Fibroblast of skin of left quadriceps (primary cell): ENCODE data around the gene LRRK2.
A peak's percentile ranks its signal among the peaks of the same experiment; 100 is the strongest.
"Not testable (repeated sequence)": the region's sequence is repeated elsewhere in the genome, so short reads cannot be mapped to it uniquely, and the experiment has no call there.

Experiments used
- DNase-seq, 2 experiments: peaks; one replicate each; pipeline ENCODE4 v3.0.0-alpha.2; 2013; ENCODE audit warnings: low read depth in 2 of 2

The LRRK2 gene

GRCh38 chr12:40212566-40212965 is 12.2 kb upstream of the LRRK2 start:
- no peak for DNase-seq

- no peak for DNase-seq
These were observed 8.8 kb upstream of the LRRK2 start for GRCh38 chr12:40215982-40216381.

- DNase-seq = no peak
These were observed 8.1 kb upstream of the LRRK2 start for GRCh38 chr12:40216516-40217288.

GRCh38 chr12:40219760-40220159 is 5.0 kb upstream of the LRRK2 start:
- no peak for DNase-seq

DNA sequence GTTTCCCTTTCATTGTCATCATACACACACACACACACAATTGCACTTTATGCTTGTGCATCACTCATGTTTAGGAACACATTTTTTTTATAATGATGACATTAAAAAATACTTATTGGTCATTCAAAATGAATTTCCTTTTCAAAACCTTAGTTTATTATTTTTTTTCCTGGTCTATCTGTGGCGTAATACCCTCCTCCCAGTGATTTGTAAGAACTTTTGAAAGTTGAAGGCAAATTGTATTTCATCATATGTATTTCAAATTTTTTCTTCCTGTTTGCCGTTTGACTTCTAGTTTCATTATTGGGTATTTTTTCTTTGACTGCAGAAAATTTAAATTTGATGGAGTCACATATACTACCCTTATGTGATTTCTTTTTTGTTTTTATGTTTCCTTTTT is 2.5 kb upstream of the LRRK2 start:
- DNase-seq = no peak

DNA sequence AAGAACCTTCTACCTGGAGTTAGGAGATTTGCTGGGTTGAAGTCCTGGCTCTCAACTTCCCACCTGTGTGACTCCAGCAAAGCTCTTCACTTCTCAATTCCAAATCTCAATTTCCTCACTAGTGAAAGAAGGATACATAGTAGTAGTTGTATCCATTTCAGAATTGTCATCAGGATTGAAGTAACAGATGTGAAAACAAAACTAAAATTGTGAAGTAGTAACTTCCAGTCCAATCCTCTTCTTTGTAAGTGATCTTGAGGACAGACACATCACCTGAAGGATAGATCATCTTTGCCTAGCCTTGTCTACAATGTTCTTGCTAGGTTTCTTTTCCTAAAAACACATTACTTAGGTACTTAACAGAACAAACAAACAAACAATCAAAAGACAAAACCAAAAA is 1.2 kb upstream of the LRRK2 start:
- no peak for DNase-seq

- DNase-seq = no peak
These were observed 663 bp downstream of the LRRK2 start for GRCh38 chr12:40225337-40225983.

- no peak for DNase-seq
These were observed 1.3 kb downstream of the LRRK2 start for GRCh38 chr12:40225984-40226602.

DNA sequence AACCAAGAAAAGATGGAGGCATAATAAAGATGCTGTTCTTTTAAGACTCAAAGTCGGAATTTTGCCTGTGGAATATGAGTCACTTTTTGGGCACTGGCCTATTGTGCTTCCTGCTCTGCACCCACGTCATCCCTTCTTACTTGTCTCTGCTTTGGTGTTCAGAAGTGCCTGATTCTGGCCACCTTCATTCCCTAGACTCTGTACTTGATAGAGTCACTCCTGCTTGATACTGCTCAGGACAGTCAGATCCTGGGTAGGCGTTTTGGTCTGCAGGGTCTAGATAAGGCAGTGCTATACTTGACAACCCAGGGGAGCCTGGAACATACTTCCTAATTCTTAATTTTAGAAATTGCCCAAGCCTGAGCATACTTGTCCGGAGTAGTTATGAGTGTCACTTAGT is 1.9 kb downstream of the LRRK2 start:
- peak; percentile 35 to 39 for DNase-seq

- no peak for DNase-seq
These were observed 2.6 kb downstream of the LRRK2 start for GRCh38 chr12:40227447-40227846.

GRCh38 chr12:40228727-40229126 is 3.9 kb downstream of the LRRK2 start:
- DNase-seq = no peak

GRCh38 chr12:40229690-40230651 is 5.2 kb downstream of the LRRK2 start:
- DNase-seq = no peak

DNA sequence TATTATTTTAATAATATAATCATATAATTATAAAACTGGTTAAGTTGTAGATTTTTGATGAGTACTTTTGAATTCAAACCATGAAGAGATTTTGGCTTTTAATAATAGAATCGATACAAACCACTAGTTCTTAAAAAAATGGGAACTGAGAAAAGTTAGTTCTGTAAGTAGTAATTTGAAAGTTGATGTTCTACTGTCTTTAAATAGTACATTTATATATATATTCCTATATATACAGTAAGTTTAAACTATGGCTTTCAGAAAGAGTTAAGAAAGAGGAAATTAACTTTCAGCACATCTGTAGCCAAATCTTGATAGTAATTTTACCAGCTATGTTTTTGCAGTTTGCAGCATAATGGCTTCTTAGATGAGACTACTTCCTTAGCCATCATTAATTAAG is 7.8 kb downstream of the LRRK2 start:
- DNase-seq = no peak

- DNase-seq = no peak
These were observed 9.1 kb downstream of the LRRK2 start for GRCh38 chr12:40233741-40234367.

DNA sequence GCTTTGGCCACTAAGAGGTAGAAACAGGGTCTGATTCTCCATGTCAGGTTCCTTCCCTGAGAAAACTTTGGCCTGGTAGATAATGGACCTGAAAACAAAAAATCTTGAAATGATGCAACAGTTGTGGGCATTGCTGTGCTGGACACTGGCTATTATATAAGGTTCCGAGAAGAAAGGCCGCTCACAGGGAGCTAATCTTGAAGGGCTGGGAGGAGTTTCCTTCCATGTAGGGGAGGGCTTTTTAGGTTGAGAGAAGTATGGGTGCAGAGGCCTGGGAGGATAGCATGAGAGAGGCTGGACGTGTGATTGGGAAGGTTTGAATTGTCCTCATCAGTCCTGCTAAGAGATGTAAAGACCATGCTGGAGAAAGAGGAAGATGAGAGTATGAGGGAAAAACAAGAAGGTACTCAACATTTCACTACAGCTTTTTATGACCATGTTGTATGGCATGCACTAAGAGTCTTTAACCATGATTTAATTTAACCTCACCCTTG is 11.6 kb downstream of the LRRK2 start:
- no peak for DNase-seq

GRCh38 chr12:40238266-40238902 is 13.6 kb downstream of the LRRK2 start:
- no peak for DNase-seq

GRCh38 chr12:40238979-40239378 is 14.2 kb downstream of the LRRK2 start:
- DNase-seq = no peak

DNA sequence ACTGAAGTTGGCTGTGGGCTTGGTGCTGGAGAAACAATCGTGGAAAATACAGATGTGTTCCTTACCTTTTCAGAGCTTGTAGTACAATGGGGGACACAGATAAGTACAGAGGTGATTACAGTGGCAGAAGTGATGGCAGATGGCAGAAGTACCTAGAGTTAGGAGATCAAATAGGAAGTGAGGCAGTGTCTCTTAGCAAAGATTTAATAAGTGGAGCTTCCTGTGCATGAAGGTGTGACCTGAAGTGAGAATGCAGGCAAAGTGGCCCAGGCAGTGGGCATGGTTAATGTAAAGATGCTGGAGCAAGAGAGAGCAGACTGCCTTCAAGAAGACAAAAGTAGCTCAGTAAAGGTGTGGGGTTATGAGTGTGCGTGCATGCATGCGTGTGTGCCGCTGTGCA is 16.0 kb downstream of the LRRK2 start:
- DNase-seq = no peak

- no peak for DNase-seq
These were observed 16.9 kb downstream of the LRRK2 start for GRCh38 chr12:40241741-40242140.

- DNase-seq = not testable (repeated sequence)
These were observed 19.8 kb downstream of the LRRK2 start for GRCh38 chr12:40244526-40245156.
